Ammon's horn (tissue), 1 donor: ENCODE results near the gene RASSF8.

Source experiments
- DNase-seq: peaks from one replicate; pipeline ENCODE4 v3.0.0-alpha.2; 2016; ENCODE audit warnings: low spot score

Gene RASSF8

GRCh38 chr12:25958428-25959070 is at the start of gene RASSF8:
TSS of gene RASSF8 (plus strand) at chr12:25958682. CDS start at chr12:26055344, 96,662 bp downstream.
- peak; percentile 66 for DNase-seq

- no peak for DNase-seq
These were observed 43.9 kb upstream of the RASSF8 start for GRCh38 chr12:25914551-25914950.

GRCh38 chr12:25924491-25925001 is 33.9 kb upstream of the RASSF8 start:
- no peak for DNase-seq

- DNase-seq: no peak
These were observed 33.4 kb upstream of the RASSF8 start for GRCh38 chr12:25925064-25925463.

GRCh38 chr12:25926536-25926935 is 31.9 kb upstream of the RASSF8 start:
- no peak for DNase-seq

- DNase-seq: no peak
These were observed 29.3 kb upstream of the RASSF8 start for GRCh38 chr12:25929142-25929541.

- no peak for DNase-seq
These were observed 25.5 kb upstream of the RASSF8 start for GRCh38 chr12:25932971-25933370.

GRCh38 chr12:25934456-25934855 is 24.0 kb upstream of the RASSF8 start:
- no peak for DNase-seq

- DNase-seq: no peak
These were observed 22.9 kb upstream of the RASSF8 start for GRCh38 chr12:25935355-25936144.

GRCh38 chr12:25937096-25937495 is 21.4 kb upstream of the RASSF8 start:
- no peak for DNase-seq

GRCh38 chr12:25938581-25938980 is 19.9 kb upstream of the RASSF8 start:
- no peak for DNase-seq

- DNase-seq: no peak
These were observed 18.9 kb upstream of the RASSF8 start for GRCh38 chr12:25939606-25940005.

- DNase-seq: no peak
These were observed 17.6 kb upstream of the RASSF8 start for GRCh38 chr12:25940886-25941285.

- no peak for DNase-seq
These were observed 15.8 kb upstream of the RASSF8 start for GRCh38 chr12:25942709-25943108.

GRCh38 chr12:25943940-25944339 is 14.5 kb upstream of the RASSF8 start:
- no peak for DNase-seq

GRCh38 chr12:25949343-25949742 is 9.1 kb upstream of the RASSF8 start:
- no peak for DNase-seq

GRCh38 chr12:25950329-25951115 is 8.0 kb upstream of the RASSF8 start:
- DNase-seq: no peak

- DNase-seq: peak; percentile 47
These were observed 572 bp upstream of the RASSF8 start for GRCh38 chr12:25957793-25958427.

GRCh38 chr12:25959071-25959961 is 834 bp downstream of the RASSF8 start:
- DNase-seq: peak; percentile 76

GRCh38 chr12:25960143-25960542 is 1.7 kb downstream of the RASSF8 start:
- peak; percentile 77 for DNase-seq

- no peak for DNase-seq
These were observed 2.5 kb downstream of the RASSF8 start for GRCh38 chr12:25960961-25961360.
